ENCODE measurements around the gene TRAPPC6A. TPM values are rescaled to one million over a fixed set of nuclear protein-coding genes. Genes with fewer than 3 reads are reported as not detected.

TRAPPC6A gene
- total and polyA plus RNA-seq, 9 donors = 1.8 to 33.7 (median 23.4) TPM

- no peak for TF ChIP-seq EP300 (IDR thresholded peaks at IDR 0.05)
- no peak for TF ChIP-seq CTCF (IDR thresholded peaks at IDR 0.05)
- no peak for TF ChIP-seq POLR2A (IDR thresholded peaks at IDR 0.05)
- Histone ChIP-seq H3K27ac (no peak overlapping the region), H3K36me3 (no peaks in the 10 kb centered on the region), H3K4me1 (ENCODE audit: insufficient read depth) (peaks cover 19% of the 10 kb centered on the region), H3K9me3 (no peaks in the 10 kb centered on the region), H3K27me3 (no peaks in the 10 kb centered on the region), H3K4me3 (no peak overlapping the region)
- intact Hi-C loops (cut with DNase I) = no loop called here
- 78 to 95% (median 87%) methylated on average over 4 of the region's 4 CpGs for WGBS, 3 donors
- DNase-seq = no peak
Measured at GRCh38 chr19:45150180-45150579, 27.9 kb downstream of the TRAPPC6A start.

- 70 to 80% (median 76%) methylated on average over 9 of the region's 9 CpGs for WGBS, 3 donors
- Histone ChIP-seq H3K9me3 (no peaks in the 10 kb centered on the region), H3K27ac (no peak overlapping the region), H3K4me1 (ENCODE audit: insufficient read depth) (peaks cover 19% of the 10 kb centered on the region), H3K36me3 (no peaks in the 10 kb centered on the region), H3K27me3 (no peaks in the 10 kb centered on the region), H3K4me3 (no peak overlapping the region)
- intact Hi-C loops (cut with DNase I) = no loop called here
- TF ChIP-seq CTCF (IDR thresholded peaks at IDR 0.05) (no peak), POLR2A (IDR thresholded peaks at IDR 0.05) (no peak)
- no peak for DNase-seq
Measured at GRCh38 chr19:45149129-45149528, 28.9 kb downstream of the TRAPPC6A start.

- no peak for TF ChIP-seq POLR2A (IDR thresholded peaks at IDR 0.05)
- TF ChIP-seq CTCF (IDR thresholded peaks at IDR 0.05) = no peak
- no peak for TF ChIP-seq EP300 (IDR thresholded peaks at IDR 0.05)
- WGBS, 3 donors = 79 to 86% (median 80%) methylated on average over 17 to 18 of the region's 18 CpGs
- Histone ChIP-seq H3K27me3 (no peaks in the 10 kb centered on the region), H3K27ac (no peak overlapping the region), H3K4me3 (no peak overlapping the region), H3K36me3 (no peaks in the 10 kb centered on the region), H3K4me1 (ENCODE audit: insufficient read depth) (peaks cover 13% of the 10 kb centered on the region), H3K9me3 (no peaks in the 10 kb centered on the region)
- no peak for DNase-seq
- intact Hi-C loops (cut with DNase I) = no loop called here
Measured at GRCh38 chr19:45147835-45148676, 30.0 kb downstream of the TRAPPC6A start.

GRCh38 chr19:45146741-45147205 is 31.3 kb downstream of the TRAPPC6A start:
- 82 to 89% (median 84%) methylated on average over 18 of the region's 18 CpGs for WGBS, 3 donors
- H3K27me3 ChIP-seq = no peaks in the 10 kb centered on the region
- no peaks in the 10 kb centered on the region for H3K9me3 ChIP-seq
- TF ChIP-seq EP300 (IDR thresholded peaks at IDR 0.05) (no peak), POLR2A (IDR thresholded peaks at IDR 0.05) (no peak), CTCF (IDR thresholded peaks at IDR 0.05) (no peak)
- DNase-seq = no peak
- H3K27ac ChIP-seq = no peak overlapping the region
- intact Hi-C loops (cut with DNase I) = no loop called here
- H3K4me3 ChIP-seq = no peak overlapping the region
- no peaks in the 10 kb centered on the region for H3K36me3 ChIP-seq
- peaks cover under 1% of the 10 kb centered on the region for H3K4me1 ChIP-seq (ENCODE audit: insufficient read depth)

Measured in ovary (tissue), 9 donors.